PC-3 (cell line): ENCODE results near the gene NOC4L. TPM values are rescaled to one million over a fixed set of nuclear protein-coding genes. Genes with fewer than 3 reads are reported as not detected.

ENCODE experiments used
- ATAC-seq: fragments of 200-7000 bp; cut with Tn5 transposase; 2 replicates; pipeline ENCODE4 v1.9.1; 2020; ENCODE audit warnings: mild to moderate bottlenecking, moderate library complexity
- BruUV-seq: library from RNA; stranded (reverse); fragments of 400-500 nt; replicated peaks from 2 replicates; lab custom pipeline; 2021; lab: Mats Ljungman, UMichigan
- CTCF ChIA-PET: fragments of 300-600 bp; sonication (Branson Sonifier 250); formaldehyde crosslinking; loops from one replicate; lab custom pipeline; 2022; ENCODE audit warnings: antibody characterized with exemption; lab: Charles Lee
- POLR2A ChIA-PET: fragments of 300-600 bp; sonication (Branson Sonifier 250); formaldehyde crosslinking; loops from one replicate; lab custom pipeline; 2022; ENCODE audit warnings: antibody characterized with exemption; ENCODE audit not compliant: unreplicated experiment; lab: Charles Lee
- DNase-seq: peaks from one replicate; pipeline ENCODE4 v3.0.0-alpha.2; 2015
- H2AFZ ChIP-seq: fragments of 300-600 bp; sonication (generic); 2 replicates; pipeline ENCODE4 v1.6.0; 2016; ENCODE audit warnings: antibody characterized with exemption, low read length
- H3F3A ChIP-seq: fragments of 300-600 bp; sonication (generic); one replicate; pipeline ENCODE4 v1.6.0; 2017; ENCODE audit warnings: antibody characterized with exemption, low read length, control low read depth, mild to moderate bottlenecking; ENCODE audit not compliant: unreplicated experiment
- H3K27ac ChIP-seq: fragments of 300-600 bp; sonication (generic); 2 replicates; pipeline ENCODE4 v1.5.1; 2016; ENCODE audit warnings: mild to moderate bottlenecking, low read length
- H3K27me3 ChIP-seq: fragments of 300-600 bp; sonication (generic); 2 replicates; pipeline ENCODE4 v1.6.1; 2016; ENCODE audit warnings: low read length, mixed read lengths
- H3K36me3 ChIP-seq: fragments of 300-600 bp; sonication (generic); 2 replicates; pipeline ENCODE4 v1.6.1; 2016; ENCODE audit warnings: low read depth, mixed run types, low read length, mixed read lengths
- H3K4me1 ChIP-seq: fragments of 300-600 bp; sonication (generic); 2 replicates; pipeline ENCODE4 v1.5.1; 2016; ENCODE audit warnings: low read length; ENCODE audit not compliant: insufficient read depth
- H3K4me2 ChIP-seq: fragments of 300-600 bp; sonication (generic); 2 replicates; pipeline ENCODE4 v1.6.0; 2016; ENCODE audit warnings: low read length
- H3K4me3 ChIP-seq: fragments of 300-600 bp; sonication (generic); 2 replicates; pipeline ENCODE4 v1.5.1; 2016; ENCODE audit warnings: mild to moderate bottlenecking, low read length, mixed read lengths
- H3K79me2 ChIP-seq: fragments of 300-600 bp; sonication (generic); 2 replicates; pipeline ENCODE4 v1.6.1; 2017; ENCODE audit warnings: low read length, mixed read lengths
- H3K9ac ChIP-seq: fragments of 300-600 bp; sonication (generic); 2 replicates; pipeline ENCODE4 v1.6.0; 2016; ENCODE audit warnings: mild to moderate bottlenecking, low read length
- H3K9me2 ChIP-seq: fragments of 300-600 bp; sonication (generic); replicated peaks from 2 replicates; pipeline ENCODE4 v1.6.1; 2016; ENCODE audit warnings: mixed run types, low read length, mixed read lengths
- H3K9me3 ChIP-seq: fragments of 300-600 bp; sonication (generic); 2 replicates; pipeline ENCODE4 v1.6.1; 2016; ENCODE audit warnings: low read length, mixed read lengths
- H4K20me1 ChIP-seq: fragments of 300-600 bp; sonication (generic); 2 replicates; pipeline ENCODE4 v1.6.1; 2016; ENCODE audit warnings: low read length, mixed read lengths
- CTCF ChIP-seq: fragments of 300-600 bp; sonication (generic); conservative IDR thresholded peaks from 2 replicates; pipeline ENCODE4 v1.5.1; 2017; ENCODE audit warnings: antibody characterized with exemption, low read depth, mild to moderate bottlenecking, low read length
- EZH2 ChIP-seq: fragments of 300-600 bp; sonication (generic); IDR thresholded peaks from one replicate; pipeline ENCODE4 v1.6.1; 2017; ENCODE audit warnings: antibody characterized with exemption, mild to moderate bottlenecking, low read length; ENCODE audit not compliant: unreplicated experiment
- EZH2phosphoT487 ChIP-seq: fragments of 300-600 bp; sonication (generic); IDR thresholded peaks from 2 replicates; pipeline ENCODE4 v1.6.1; 2018; ENCODE audit warnings: mild to moderate bottlenecking, antibody characterized with exemption, low read length, borderline replicate concordance
- intact Hi-C: fragments of 100-400 bp; cut with micrococcal nuclease; formaldehyde crosslinking; loops from 2 replicates; pipeline ENCODE4 v1.9.0; 2023
- total RNA-seq: library from RNA; depleted of rRNA; stranded (reverse); fragments of >200 nt; gene quantifications from 2 replicates; pipeline ENCODE4 v1.2.3, GENCODE V29; 2014

NOC4L gene
- total RNA-seq, 1 experiment from 2014 or later = 44.4 TPM

- no peaks in the 10 kb centered on the region for H3K79me2 ChIP-seq
Measured at GRCh38 chr12:132186208-132186856, 42.1 kb downstream of the NOC4L start.

GRCh38 chr12:132186857-132187620 lies 42.8 kb downstream of the NOC4L start:
- no peak overlapping the region for H3K4me3 ChIP-seq
- no peaks in the 10 kb centered on the region for H3K36me3 ChIP-seq
- POLR2A ChIA-PET = no interaction called here
- CTCF ChIA-PET = interaction anchor here (0.6 to 0.8 kb wide), 2 partner anchors 155 to 204 kb away, joined by 3 read pairs; no protein-coding TSS in a partner anchor
- H3K9me3 ChIP-seq = no peaks in the 10 kb centered on the region
- H3K4me1 ChIP-seq = peaks cover 15% of the 10 kb centered on the region
- intact Hi-C loops = no loop called here
- no peaks in the 10 kb centered on the region for H3K9me2 ChIP-seq
- no peak overlapping the region for H3K4me2 ChIP-seq
- TF ChIP-seq CTCF (peak; percentile 40; the same call in 1 of the 2 replicates), EZH2phosphoT487 (no peak)
- ATAC-seq (no peak), DNase-seq (peak; percentile 36)
- no TSS peak for BruUV-seq
- no peak overlapping the region for H2AFZ ChIP-seq
- peaks cover 24% of the 10 kb centered on the region; the same call in 1 of the 2 replicates for H3K27me3 ChIP-seq
- no peak overlapping the region for H3K9ac ChIP-seq
- no peaks in the 10 kb centered on the region for H4K20me1 ChIP-seq
- H3K27ac ChIP-seq = no peak overlapping the region
- no peaks in the 10 kb centered on the region for H3K79me2 ChIP-seq
- no peaks in the 10 kb centered on the region for H3F3A ChIP-seq

More at GRCh38 chr12:132186208-132186856, 42.1 kb downstream of the NOC4L start:
- peaks cover 24% of the 10 kb centered on the region; the same call in 1 of the 2 replicates for H3K27me3 ChIP-seq
- H3K4me1 ChIP-seq = peaks cover 15% of the 10 kb centered on the region
- H3K4me2 ChIP-seq = no peak overlapping the region
- no peak overlapping the region for H2AFZ ChIP-seq
- H3F3A ChIP-seq = no peaks in the 10 kb centered on the region
- H3K36me3 ChIP-seq = no peaks in the 10 kb centered on the region
- intact Hi-C loops = no loop called here
- BruUV-seq = no TSS peak
- TF ChIP-seq CTCF = no peak
- TF ChIP-seq EZH2 = no peak
- TF ChIP-seq EZH2phosphoT487 = no peak
- no peak overlapping the region for H3K9ac ChIP-seq
- no peak for DNase-seq
- no peak for ATAC-seq
- no peak overlapping the region for H3K4me3 ChIP-seq
- POLR2A ChIA-PET = no interaction called here
- CTCF ChIA-PET = interaction anchor here (0.8 kb wide), 1 partner anchor 156 kb away, joined by 3 read pairs; no protein-coding TSS in a partner anchor
- no peaks in the 10 kb centered on the region for H3K9me3 ChIP-seq
- no peaks in the 10 kb centered on the region for H4K20me1 ChIP-seq
- no peak overlapping the region for H3K27ac ChIP-seq
- H3K9me2 ChIP-seq = no peaks in the 10 kb centered on the region
